CD8-positive, alpha-beta memory T cell (primary cell): ENCODE results near the gene PIK3IP1. TPM values are rescaled to one million over a fixed set of nuclear protein-coding genes. Genes with fewer than 3 reads are reported as not detected.

Experiments used
- CTCF ChIA-PET: fragments of 350-600 bp; sonication (Branson Sonifier 250); formaldehyde crosslinking; loops from one replicate; lab custom pipeline; 2021; ENCODE audit warnings: antibody characterized with exemption; lab: Charles Lee
- POLR2A ChIA-PET: fragments of 350-600 bp; sonication (Branson Sonifier 250); formaldehyde crosslinking; loops from one replicate; lab custom pipeline; 2021; ENCODE audit warnings: antibody characterized with exemption; lab: Charles Lee
- DNase-seq, 5 donors: peaks; one replicate each; pipeline versions ENCODE4 v3.0.0 to v3.0.0-alpha.2; 2020 to 2022; ENCODE audit warnings: mixed read lengths in 1 of 5
- H3K27ac ChIP-seq: one replicate; pipeline ENCODE4 v1.7.0; 2013; ENCODE audit warnings: low read depth, mild to moderate bottlenecking, low read length, moderate library complexity
- H3K27me3 ChIP-seq: 2 replicates; pipeline ENCODE4 v1.7.0; 2013; ENCODE audit warnings: low read length, mild to moderate bottlenecking; ENCODE audit not compliant: insufficient read depth, poor library complexity, severe bottlenecking
- H3K36me3 ChIP-seq: 2 replicates; pipeline ENCODE4 v1.7.0; 2013; ENCODE audit warnings: mild to moderate bottlenecking, low read length, moderate library complexity; ENCODE audit not compliant: insufficient read depth
- H3K4me1 ChIP-seq: 2 replicates; pipeline ENCODE4 v1.7.0; 2013; ENCODE audit warnings: mild to moderate bottlenecking, low read length, moderate library complexity; ENCODE audit not compliant: insufficient read depth
- H3K4me3 ChIP-seq: 2 replicates; pipeline ENCODE4 v1.7.0; 2013; ENCODE audit warnings: mild to moderate bottlenecking, low read length
- H3K9me3 ChIP-seq: 2 replicates; pipeline ENCODE4 v1.7.0; 2013; ENCODE audit warnings: mild to moderate bottlenecking, low read length
- H3K27ac Mint-ChIP-seq, 8 donors: one replicate each; pipeline ENCODE4 v1.8.0; 2020 to 2021; ENCODE audit warnings: mixed read lengths in 8 of 8, mild to moderate bottlenecking in 6 of 8, inconsistent platforms in 3 of 8, moderate library complexity in 3 of 8
- H3K27me3 Mint-ChIP-seq, 2 donors: one replicate each; pipeline ENCODE4 v1.8.0; 2020 to 2021; ENCODE audit warnings: mixed read lengths in 2 of 2, mild to moderate bottlenecking in 1 of 2, moderate library complexity in 1 of 2
- H3K36me3 Mint-ChIP-seq, 3 donors: one replicate each; pipeline ENCODE4 v1.8.0; 2020 to 2021; ENCODE audit warnings: mixed read lengths in 3 of 3, inconsistent platforms in 1 of 3, mild to moderate bottlenecking in 1 of 3
- H3K4me1 Mint-ChIP-seq, 3 donors: one replicate each; pipeline ENCODE4 v1.8.0; 2020 to 2021; ENCODE audit warnings: mixed read lengths in 3 of 3, inconsistent platforms in 1 of 3, mild to moderate bottlenecking in 1 of 3
- H3K4me3 Mint-ChIP-seq, 7 donors: one replicate each; pipeline ENCODE4 v1.8.0; 2020 to 2021; ENCODE audit warnings: mixed read lengths in 7 of 7, mild to moderate bottlenecking in 6 of 7, moderate library complexity in 4 of 7, inconsistent platforms in 2 of 7
- H3K9me3 Mint-ChIP-seq, 5 donors: one replicate each; pipeline ENCODE4 v1.8.0; 2020 to 2022; ENCODE audit warnings: mixed read lengths in 5 of 5, mild to moderate bottlenecking in 3 of 5, moderate library complexity in 2 of 5, inconsistent platforms in 1 of 5
- polyA plus RNA-seq: library from polyadenylated mRNA; unstranded; fragments of 300-500 nt; fragmentation: Illumina TruSeq; gene quantifications from one replicate; pipeline ENCODE4 v1.2.3, GENCODE V29; 2021
- total RNA-seq, 2 experiments: library from RNA; stranded (reverse); gene quantifications; one replicate each; pipeline ENCODE4 v1.2.3, GENCODE V29; 2021

Gene PIK3IP1
- total and polyA plus RNA-seq, 3 experiments from 2014 or later = 32.2 to 350 (median 35.3) TPM

- Histone ChIP-seq H3K9me3 (no peaks in the 10 kb centered on the region), H3K27me3 (no peaks in the 10 kb centered on the region), H3K36me3 (peaks cover 61% of the 10 kb centered on the region), H3K27ac (no peak overlapping the region), H3K4me1 (no peaks in the 10 kb centered on the region), H3K4me3 (no peak overlapping the region)
- Mint-ChIP-seq H3K27me3 (no peaks in the 10 kb centered on the region), H3K4me1 (peaks cover 39 to 47% (median 43%) of the 10 kb centered on the region in 3 donors), H3K36me3 (peaks cover 3 to 90% (median 13%) of the 10 kb centered on the region in 3 donors), H3K9me3 (no peaks in the 10 kb centered on the region), H3K27ac (peak overlapping the region in 6 of 8 donors; percentile 25 to 73 (median 40)), H3K4me3 (no peak overlapping the region)
- no peak for DNase-seq
- POLR2A ChIA-PET = no interaction called here
- CTCF ChIA-PET = no interaction called here
Observed at GRCh38 chr22:31333641-31334040, 41.4 kb upstream of the PIK3IP1 start.

- H3K4me3 Mint-ChIP-seq = no peak overlapping the region
- Histone ChIP-seq H3K36me3 (peaks cover 63% of the 10 kb centered on the region), H3K4me1 (no peaks in the 10 kb centered on the region), H3K27me3 (no peaks in the 10 kb centered on the region), H3K27ac (no peak overlapping the region), H3K9me3 (no peaks in the 10 kb centered on the region), H3K4me3 (no peak overlapping the region)
- H3K27me3 Mint-ChIP-seq = no peaks in the 10 kb centered on the region
- peaks cover 3 to 90% (median 13%) of the 10 kb centered on the region in 3 donors for H3K36me3 Mint-ChIP-seq
- peak overlapping the region in 4 of 8 donors; percentile 8 to 37 (median 21) for H3K27ac Mint-ChIP-seq
- no peak for DNase-seq
- no peaks in the 10 kb centered on the region for H3K9me3 Mint-ChIP-seq
- POLR2A ChIA-PET = interaction anchor here (0.6 kb wide), 1 partner anchor 86 kb away, joined by 3 read pairs; no protein-coding TSS in a partner anchor
- peaks cover 32 to 39% (median 37%) of the 10 kb centered on the region in 3 donors for H3K4me1 Mint-ChIP-seq
- CTCF ChIA-PET = no interaction called here
Observed at GRCh38 chr22:31332886-31333285, 40.6 kb upstream of the PIK3IP1 start.

- Mint-ChIP-seq H3K27ac (peak overlapping the region in 1 of 8 donors; percentile 75), H3K27me3 (no peaks in the 10 kb centered on the region), H3K36me3 (peaks cover 3 to 90% (median 14%) of the 10 kb centered on the region in 3 donors), H3K9me3 (no peaks in the 10 kb centered on the region), H3K4me1 (peaks cover 24 to 30% (median 28%) of the 10 kb centered on the region in 3 donors), H3K4me3 (no peak overlapping the region)
- Histone ChIP-seq H3K4me3 (no peak overlapping the region), H3K4me1 (no peaks in the 10 kb centered on the region), H3K27ac (no peak overlapping the region), H3K36me3 (peaks cover 67% of the 10 kb centered on the region), H3K27me3 (no peaks in the 10 kb centered on the region), H3K9me3 (no peaks in the 10 kb centered on the region)
- POLR2A ChIA-PET = no interaction called here
- CTCF ChIA-PET = interaction anchor here (1.6 kb wide), 1 partner anchor 19 kb away, joined by 6 read pairs; no protein-coding TSS in a partner anchor
- no peak for DNase-seq
Observed at GRCh38 chr22:31332010-31332409, 39.7 kb upstream of the PIK3IP1 start.

- H3K27ac ChIP-seq = no peak overlapping the region
- H3K4me3 ChIP-seq = no peak overlapping the region
- no peaks in the 10 kb centered on the region for H3K4me1 ChIP-seq
- peaks cover 72% of the 10 kb centered on the region for H3K36me3 ChIP-seq
- DNase-seq = no peak
- H3K9me3 Mint-ChIP-seq = no peaks in the 10 kb centered on the region
- H3K9me3 ChIP-seq = no peaks in the 10 kb centered on the region
- peaks cover 3 to 95% (median 19%) of the 10 kb centered on the region in 3 donors for H3K36me3 Mint-ChIP-seq
- no peaks in the 10 kb centered on the region for H3K27me3 ChIP-seq
- peaks cover 17 to 23% (median 20%) of the 10 kb centered on the region in 3 donors for H3K4me1 Mint-ChIP-seq
- peak overlapping the region in 3 of 8 donors; percentile 17 to 47 (median 25) for H3K27ac Mint-ChIP-seq
- no peak overlapping the region for H3K4me3 Mint-ChIP-seq
- ChIA-PET POLR2A (no interaction called here), CTCF (no interaction called here)
- no peaks in the 10 kb centered on the region for H3K27me3 Mint-ChIP-seq
Observed at GRCh38 chr22:31329453-31330215, 37.3 kb upstream of the PIK3IP1 start.

- CTCF ChIA-PET = no interaction called here
- no peaks in the 10 kb centered on the region for H3K27me3 Mint-ChIP-seq
- Histone ChIP-seq H3K36me3 (peaks cover 66% of the 10 kb centered on the region), H3K27me3 (no peaks in the 10 kb centered on the region), H3K4me1 (no peaks in the 10 kb centered on the region), H3K9me3 (no peaks in the 10 kb centered on the region), H3K27ac (no peak overlapping the region), H3K4me3 (no peak overlapping the region)
- POLR2A ChIA-PET = no interaction called here
- H3K9me3 Mint-ChIP-seq = no peaks in the 10 kb centered on the region
- no peak overlapping the region for H3K4me3 Mint-ChIP-seq
- no peak overlapping the region for H3K27ac Mint-ChIP-seq
- peaks cover 13 to 17% (median 17%) of the 10 kb centered on the region in 3 donors for H3K4me1 Mint-ChIP-seq
- H3K36me3 Mint-ChIP-seq = peaks cover 3 to 93% (median 17%) of the 10 kb centered on the region in 3 donors
- DNase-seq = no peak
Observed at GRCh38 chr22:31329029-31329428, 36.7 kb upstream of the PIK3IP1 start.

GRCh38 chr22:31328544-31328960 is 36.3 kb upstream of the PIK3IP1 start:
- ChIA-PET POLR2A (no interaction called here), CTCF (interaction anchor here (1.2 kb wide), 1 partner anchor 36 kb away, joined by 4 read pairs; the partner anchor contains the start of gene PIK3IP1)
- H3K4me1 ChIP-seq = no peaks in the 10 kb centered on the region
- no peaks in the 10 kb centered on the region for H3K27me3 ChIP-seq
- H3K27ac ChIP-seq = no peak overlapping the region
- peaks cover 3 to 90% (median 17%) of the 10 kb centered on the region in 3 donors for H3K36me3 Mint-ChIP-seq
- H3K9me3 Mint-ChIP-seq = no peaks in the 10 kb centered on the region
- H3K27ac Mint-ChIP-seq = peak overlapping the region in 1 of 8 donors; percentile 23
- H3K27me3 Mint-ChIP-seq = no peaks in the 10 kb centered on the region
- H3K4me3 ChIP-seq = no peak overlapping the region
- H3K9me3 ChIP-seq = no peaks in the 10 kb centered on the region
- no peak overlapping the region for H3K4me3 Mint-ChIP-seq
- DNase-seq = no peak
- H3K36me3 ChIP-seq = peaks cover 62% of the 10 kb centered on the region
- H3K4me1 Mint-ChIP-seq = peaks cover 10 to 14% (median 13%) of the 10 kb centered on the region in 3 donors

- Histone ChIP-seq H3K27ac (no peak overlapping the region), H3K36me3 (peaks cover 56% of the 10 kb centered on the region), H3K4me3 (no peak overlapping the region), H3K4me1 (no peaks in the 10 kb centered on the region), H3K27me3 (no peaks in the 10 kb centered on the region), H3K9me3 (no peaks in the 10 kb centered on the region)
- ChIA-PET CTCF (interaction anchor here (1.2 kb wide), 1 partner anchor 35 kb away, joined by 4 read pairs; the partner anchor contains the start of gene PIK3IP1), POLR2A (no interaction called here)
- H3K27me3 Mint-ChIP-seq = no peaks in the 10 kb centered on the region
- peak overlapping the region in 2 of 8 donors; percentile 23 to 78 for H3K27ac Mint-ChIP-seq
- no peak for DNase-seq
- H3K4me1 Mint-ChIP-seq = peaks cover 8 to 15% (median 9%) of the 10 kb centered on the region in 3 donors
- no peak overlapping the region for H3K4me3 Mint-ChIP-seq
- H3K9me3 Mint-ChIP-seq = no peaks in the 10 kb centered on the region
- H3K36me3 Mint-ChIP-seq = peaks cover 2 to 90% (median 16%) of the 10 kb centered on the region in 3 donors
Observed at GRCh38 chr22:31327806-31328543, 35.7 kb upstream of the PIK3IP1 start.
